Esophagus muscularis mucosa (tissue), 2 donors: Measurements from ENCODE around the gene ATP6V0C.

Experiments used
- POLR2A ChIP-seq: fragments of 450-650 bp; IDR thresholded peaks from one replicate; pipeline ENCODE4 v1.6.1; 2017; ENCODE audit warnings: antibody characterized with exemption, moderate library complexity, mild to moderate bottlenecking, low read depth
- POLR2AphosphoS5 ChIP-seq, 2 donors: sonication (generic); formaldehyde crosslinking; IDR thresholded peaks; one replicate each; pipeline ENCODE4 v1.6.1; 2017; ENCODE audit warnings: antibody characterized with exemption in 2 of 2

DNA sequence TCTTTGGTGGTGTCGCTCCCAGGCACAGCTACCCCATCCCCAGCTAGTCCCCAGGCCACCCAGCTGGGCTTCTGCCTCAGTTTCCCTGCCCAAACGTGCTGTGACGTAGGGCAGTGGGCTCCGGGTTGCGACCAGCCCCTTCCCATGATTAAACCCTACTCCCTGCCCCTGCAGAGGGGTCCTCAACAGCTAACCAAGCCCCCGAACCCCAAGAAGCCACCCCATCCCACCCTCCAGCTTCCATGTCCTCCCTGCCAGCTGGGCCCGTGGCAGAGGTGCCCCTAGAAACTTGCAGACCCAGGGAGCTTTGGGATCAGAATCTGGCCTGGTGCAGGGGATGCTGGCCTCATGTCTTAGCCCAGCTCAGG, 43.5 kb upstream of the ATP6V0C start:
- TF ChIP-seq POLR2A: no peak
- no peak for TF ChIP-seq POLR2AphosphoS5 (IDR thresholded peaks at IDR 0.05)
